ENCODE data around the gene NKPD1.
"Not testable (repeated sequence)": the region's sequence is repeated elsewhere in the genome, so short reads cannot be mapped to it uniquely, and the experiment has no call there.

The NKPD1 gene

GRCh38 chr19:45119582-45119981 lies 41.2 kb downstream of the NKPD1 start:
- Histone ChIP-seq H3K4me2 (ENCODE audit: low read length) (no peak overlapping the region), H3K9me3 (replicated peaks; ENCODE audit: low read length) (no peaks in the 10 kb centered on the region), H3K4me1 (ENCODE audit: control insufficient read depth, insufficient read depth, low read length) (peaks cover 25% of the 10 kb centered on the region), H3K27me3 (ENCODE audit: control insufficient read depth, insufficient read depth, low read length) (no peaks in the 10 kb centered on the region), H3K36me3 (ENCODE audit: insufficient read depth, low read length) (no peaks in the 10 kb centered on the region), H3K4me3 (ENCODE audit: low read length) (no peak overlapping the region), H3K9ac (ENCODE audit: low read depth, low read length) (no peak overlapping the region)

DNA sequence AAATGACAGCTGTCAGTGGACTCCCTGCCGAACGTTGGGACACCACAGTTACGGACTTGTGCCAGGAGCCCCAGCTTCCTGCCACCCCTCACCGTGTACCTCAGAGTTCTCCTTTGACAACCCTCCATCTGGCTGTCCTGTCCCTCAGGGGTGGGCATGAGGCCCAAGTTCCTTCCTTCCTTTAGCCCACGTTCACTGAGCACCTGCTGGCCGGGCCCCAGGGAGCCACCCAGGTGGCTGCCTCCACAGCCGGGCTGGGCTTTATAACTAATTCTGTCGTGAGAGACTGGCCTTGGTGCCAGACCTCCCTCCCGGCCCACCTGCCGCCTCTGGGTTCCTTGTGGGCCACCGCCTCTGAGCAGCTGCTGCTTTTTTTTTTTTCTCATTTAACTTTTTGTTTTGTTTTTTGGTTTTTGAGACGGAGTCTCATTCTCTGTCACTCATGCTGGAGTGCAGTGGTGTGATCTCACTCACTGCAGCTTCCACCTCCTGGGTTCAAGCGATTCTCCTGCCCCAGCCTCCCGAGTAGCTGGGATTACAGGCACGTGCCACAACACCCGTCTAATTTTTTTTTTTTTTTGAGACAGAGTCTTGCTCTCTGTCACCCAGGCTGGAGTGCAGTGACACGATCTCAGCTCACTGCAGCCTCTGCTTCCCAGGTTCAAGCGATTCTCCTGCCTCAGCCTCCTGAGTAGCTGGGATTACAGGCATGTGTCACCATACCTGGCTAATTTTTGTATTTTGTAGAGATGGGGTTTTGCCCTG lies 42.0 kb downstream of the NKPD1 start:
- not testable (repeated sequence) for H3K36me3 ChIP-seq (ENCODE audit: insufficient read depth, low read length); H3K4me3 ChIP-seq (ENCODE audit: low read length); H3K4me2 ChIP-seq (ENCODE audit: low read length); H3K9ac ChIP-seq (ENCODE audit: low read depth, low read length); H3K27me3 ChIP-seq (ENCODE audit: control insufficient read depth, insufficient read depth, low read length); H3K9me3 ChIP-seq (replicated peaks; ENCODE audit: low read length)
- H3K4me1 ChIP-seq (ENCODE audit: control insufficient read depth, insufficient read depth, low read length): peaks cover 25% of the 10 kb centered on the region

- Histone ChIP-seq H3K9me3 (replicated peaks; ENCODE audit: low read length) (no peaks in the 10 kb centered on the region), H3K36me3 (ENCODE audit: insufficient read depth, low read length) (no peaks in the 10 kb centered on the region), H3K4me3 (ENCODE audit: low read length) (no peak overlapping the region), H3K4me2 (ENCODE audit: low read length) (no peak overlapping the region), H3K27me3 (ENCODE audit: control insufficient read depth, insufficient read depth, low read length) (no peaks in the 10 kb centered on the region), H3K4me1 (ENCODE audit: control insufficient read depth, insufficient read depth, low read length) (peaks cover 25% of the 10 kb centered on the region), H3K9ac (ENCODE audit: low read depth, low read length) (no peak overlapping the region)
Observed at GRCh38 chr19:45118106-45118505, 42.7 kb downstream of the NKPD1 start.

DNA sequence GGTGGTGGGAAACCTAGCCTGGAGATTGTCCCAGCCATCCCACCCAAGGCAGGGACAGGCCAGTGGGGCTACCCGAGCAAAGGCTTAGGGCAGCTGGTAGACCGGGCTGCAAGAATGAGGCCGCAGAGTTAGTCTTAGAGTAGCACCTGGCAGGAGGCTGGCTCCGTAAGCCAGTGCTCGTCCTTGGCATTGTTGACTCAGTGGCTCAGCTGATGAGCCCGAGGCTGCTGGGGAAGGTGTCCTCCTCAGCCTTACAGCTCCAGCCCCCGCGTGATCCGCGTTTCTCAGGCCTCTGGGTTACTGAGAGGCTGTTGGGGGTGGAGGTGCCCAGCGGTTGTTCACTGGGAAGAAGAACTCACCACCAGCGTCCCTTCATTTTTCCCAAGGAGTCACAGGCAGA lies 43.1 kb downstream of the NKPD1 start:
- Histone ChIP-seq H3K4me2 (ENCODE audit: low read length) (no peak overlapping the region), H3K4me3 (ENCODE audit: low read length) (no peak overlapping the region), H3K9ac (ENCODE audit: low read depth, low read length) (no peak overlapping the region), H3K4me1 (ENCODE audit: control insufficient read depth, insufficient read depth, low read length) (peaks cover 25% of the 10 kb centered on the region), H3K36me3 (ENCODE audit: insufficient read depth, low read length) (no peaks in the 10 kb centered on the region), H3K27me3 (ENCODE audit: control insufficient read depth, insufficient read depth, low read length) (no peaks in the 10 kb centered on the region), H3K9me3 (replicated peaks; ENCODE audit: low read length) (no peaks in the 10 kb centered on the region)

DNA sequence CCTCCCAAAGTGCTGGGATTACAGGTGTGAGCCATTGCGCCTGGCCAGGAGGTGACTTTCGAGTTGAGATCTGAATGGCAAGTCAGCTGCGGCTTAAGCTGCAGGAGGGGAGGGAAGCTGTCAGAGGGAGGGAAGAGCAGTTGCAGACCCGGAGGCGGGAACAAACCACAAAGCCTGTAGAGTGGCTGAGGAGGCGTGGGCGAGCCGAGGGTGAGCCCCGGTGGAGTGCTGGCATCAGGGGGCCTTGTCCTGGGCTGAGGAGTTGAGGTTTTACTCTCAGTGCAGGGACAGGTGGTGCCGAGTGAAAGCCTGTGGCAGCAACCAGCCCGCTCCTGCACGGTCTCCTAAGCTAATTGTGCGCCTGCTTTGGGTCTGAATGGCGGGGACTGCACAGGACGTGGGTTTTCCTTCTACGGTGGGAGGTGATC lies 43.6 kb downstream of the NKPD1 start:
- H3K4me2 ChIP-seq (ENCODE audit: low read length): no peak overlapping the region
- peaks cover 25% of the 10 kb centered on the region for H3K4me1 ChIP-seq (ENCODE audit: control insufficient read depth, insufficient read depth, low read length)
- no peaks in the 10 kb centered on the region for H3K36me3 ChIP-seq (ENCODE audit: insufficient read depth, low read length)
- H3K4me3 ChIP-seq (ENCODE audit: low read length): no peak overlapping the region
- H3K9me3 ChIP-seq (replicated peaks; ENCODE audit: low read length): no peaks in the 10 kb centered on the region
- H3K9ac ChIP-seq (ENCODE audit: low read depth, low read length): no peak overlapping the region
- H3K27me3 ChIP-seq (ENCODE audit: control insufficient read depth, insufficient read depth, low read length): no peaks in the 10 kb centered on the region

- Histone ChIP-seq H3K36me3 (ENCODE audit: insufficient read depth, low read length) (no peaks in the 10 kb centered on the region), H3K9me3 (replicated peaks; ENCODE audit: low read length) (no peaks in the 10 kb centered on the region), H3K4me2 (ENCODE audit: low read length) (no peak overlapping the region), H3K4me1 (ENCODE audit: control insufficient read depth, insufficient read depth, low read length) (peaks cover 25% of the 10 kb centered on the region), H3K9ac (ENCODE audit: low read depth, low read length) (no peak overlapping the region), H3K27me3 (ENCODE audit: control insufficient read depth, insufficient read depth, low read length) (no peaks in the 10 kb centered on the region), H3K4me3 (ENCODE audit: low read length) (no peak overlapping the region)
Observed at GRCh38 chr19:45115809-45116615, 44.8 kb downstream of the NKPD1 start.

- Histone ChIP-seq H3K4me2 (ENCODE audit: low read length) (no peak overlapping the region), H3K4me1 (ENCODE audit: control insufficient read depth, insufficient read depth, low read length) (peaks cover 25% of the 10 kb centered on the region), H3K36me3 (ENCODE audit: insufficient read depth, low read length) (no peaks in the 10 kb centered on the region), H3K27me3 (ENCODE audit: control insufficient read depth, insufficient read depth, low read length) (no peaks in the 10 kb centered on the region), H3K4me3 (ENCODE audit: low read length) (no peak overlapping the region), H3K9me3 (replicated peaks; ENCODE audit: low read length) (no peaks in the 10 kb centered on the region), H3K9ac (ENCODE audit: low read depth, low read length) (no peak overlapping the region)
Observed at GRCh38 chr19:45114116-45114515, 46.7 kb downstream of the NKPD1 start.

DNA sequence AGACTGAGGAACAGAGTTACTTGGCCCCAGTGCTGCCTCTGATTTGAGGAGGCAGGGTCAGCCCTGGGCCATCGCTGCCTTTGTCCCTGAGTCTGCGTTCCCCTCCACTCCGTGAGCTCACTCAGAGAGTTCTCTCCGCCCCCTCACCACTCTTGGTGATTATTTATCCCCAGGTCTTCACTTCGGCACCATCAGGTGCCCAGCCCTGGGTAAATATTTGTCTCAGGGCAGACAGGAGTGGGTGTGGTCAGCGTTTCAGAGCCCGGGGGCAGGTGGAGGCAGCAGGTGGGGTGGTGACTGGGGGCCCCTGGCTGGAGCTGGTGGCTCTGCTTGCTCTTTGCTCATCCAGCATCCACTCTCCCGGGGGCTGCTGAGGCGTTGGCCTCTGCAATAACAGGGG lies 47.2 kb downstream of the NKPD1 start:
- H3K36me3 ChIP-seq (ENCODE audit: insufficient read depth, low read length): no peaks in the 10 kb centered on the region
- H3K9ac ChIP-seq (ENCODE audit: low read depth, low read length): no peak overlapping the region
- peaks cover 22% of the 10 kb centered on the region for H3K4me1 ChIP-seq (ENCODE audit: control insufficient read depth, insufficient read depth, low read length)
- no peak overlapping the region for H3K4me3 ChIP-seq (ENCODE audit: low read length)
- no peaks in the 10 kb centered on the region for H3K27me3 ChIP-seq (ENCODE audit: control insufficient read depth, insufficient read depth, low read length)
- H3K4me2 ChIP-seq (ENCODE audit: low read length): no peak overlapping the region
- no peaks in the 10 kb centered on the region for H3K9me3 ChIP-seq (replicated peaks; ENCODE audit: low read length)

DNA sequence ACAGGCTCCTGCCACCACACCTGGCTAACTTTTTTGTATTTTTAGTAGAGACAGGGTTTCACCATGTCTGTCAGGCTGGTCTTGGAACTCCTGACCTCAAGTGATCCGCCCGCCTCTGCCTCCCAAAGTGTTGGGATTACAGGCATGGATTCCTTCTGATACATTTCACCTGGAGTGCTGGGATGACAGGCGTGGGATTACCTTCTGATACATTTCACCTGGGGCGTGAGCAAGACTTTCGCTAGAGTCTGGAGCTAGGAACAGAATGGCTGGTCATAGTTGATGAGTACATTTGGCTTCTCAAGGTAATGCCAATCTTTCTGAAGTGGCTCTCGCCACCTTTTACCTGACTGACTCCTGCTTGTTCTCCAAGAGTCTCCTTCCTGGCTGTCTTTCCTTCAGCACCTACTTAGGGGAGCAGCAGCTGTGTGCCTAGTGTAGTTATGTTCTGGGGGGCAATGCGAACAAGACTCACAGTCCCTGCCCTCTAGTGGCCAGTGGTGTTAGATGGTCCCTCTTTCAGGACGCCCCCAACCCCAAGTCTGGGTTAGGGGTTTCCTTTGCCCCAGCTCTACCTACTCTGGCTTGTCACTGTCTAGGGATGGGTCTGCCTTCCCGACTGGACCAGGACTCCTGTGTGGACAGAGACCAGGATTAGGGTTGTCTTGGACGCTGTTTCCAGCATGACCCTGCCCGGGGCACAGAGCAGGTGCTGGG lies 48.5 kb downstream of the NKPD1 start:
- Histone ChIP-seq H3K4me1 (ENCODE audit: control insufficient read depth, insufficient read depth, low read length) (peaks cover 13% of the 10 kb centered on the region), H3K27me3 (ENCODE audit: control insufficient read depth, insufficient read depth, low read length) (no peaks in the 10 kb centered on the region), H3K4me3 (ENCODE audit: low read length) (no peak overlapping the region), H3K9ac (ENCODE audit: low read depth, low read length) (no peak overlapping the region), H3K36me3 (ENCODE audit: insufficient read depth, low read length) (no peaks in the 10 kb centered on the region), H3K4me2 (ENCODE audit: low read length) (no peak overlapping the region), H3K9me3 (replicated peaks; ENCODE audit: low read length) (no peaks in the 10 kb centered on the region)
